Bronchial epithelial cell (primary cell): ENCODE data around the gene HNRNPM. TPM values are rescaled to one million over a fixed set of nuclear protein-coding genes. Genes with fewer than 3 reads are reported as not detected.

Experiments
- DNase-seq: peaks from one replicate; pipeline ENCODE4 v3.0.0-alpha.2; 2010; ENCODE audit warnings: low read depth
- FAIRE-seq: peaks from 2 replicates; lab custom pipeline; 2011; peaks lifted over from hg19 to GRCh38; lab: Jason Lieb, UNC
- H3K27me3 ChIP-seq: 2 replicates; pipeline ENCODE4 v1.5.1; 2011; ENCODE audit warnings: low read length; ENCODE audit not compliant: control insufficient read depth, insufficient read depth
- H3K36me3 ChIP-seq: 2 replicates; pipeline ENCODE4 v1.5.1; 2011; ENCODE audit warnings: low read length; ENCODE audit not compliant: control insufficient read depth, insufficient read depth
- H3K4me3 ChIP-seq: 2 replicates; pipeline ENCODE4 v1.5.1; 2011; ENCODE audit warnings: mild to moderate bottlenecking, low read depth, low read length, control low read depth
- CTCF ChIP-seq: IDR thresholded peaks from 2 replicates; pipeline ENCODE4 v1.5.1; 2011; ENCODE audit warnings: mild to moderate bottlenecking, moderate library complexity, low read length, control low read depth, inconsistent platforms; ENCODE audit not compliant: insufficient read depth, severe bottlenecking
- total RNA-seq: library from RNA; depleted of rRNA; stranded (reverse); fragments of >200 nt; gene quantifications from 2 replicates; pipeline ENCODE4 v1.2.1, GENCODE V29; 2014

HNRNPM gene
- total RNA-seq, 1 donor from 2014 or later = 53.4 TPM

GRCh38 chr19:8536282-8536681 lies 91.5 kb downstream of the HNRNPM start:
- no peaks in the 10 kb centered on the region for H3K36me3 ChIP-seq
- TF ChIP-seq CTCF = no peak
- H3K4me3 ChIP-seq = no peak overlapping the region
- FAIRE-seq (no peak), DNase-seq (no peak)
- no peaks in the 10 kb centered on the region for H3K27me3 ChIP-seq

GRCh38 chr19:8537099-8537498 lies 92.3 kb downstream of the HNRNPM start:
- no peak for TF ChIP-seq CTCF
- no peak overlapping the region for H3K4me3 ChIP-seq
- FAIRE-seq (no peak), DNase-seq (no peak)
- no peaks in the 10 kb centered on the region for H3K36me3 ChIP-seq
- no peaks in the 10 kb centered on the region for H3K27me3 ChIP-seq

Other genes with a start within 250 kb of the HNRNPM start
- gene CERS4, start 235.6 kb upstream of the HNRNPM start, total RNA-seq = 2.1 and 7.4 TPM in 2 replicates
- 4.0 and 14.0 TPM in 2 replicates for gene CD320, start 136.6 kb upstream of the HNRNPM start, total RNA-seq
- gene NDUFA7, start 123.6 kb upstream of the HNRNPM start, total RNA-seq = 14.7 and 42.6 TPM in 2 replicates
- 279 and 911 TPM in 2 replicates for gene RPS28, start 123.5 kb upstream of the HNRNPM start, total RNA-seq
- 0.64 and 2.4 TPM in 2 replicates for gene KANK3, start 101.7 kb upstream of the HNRNPM start, total RNA-seq
- 3.2 and 5.1 TPM in 2 replicates for gene ANGPTL4, start 80.8 kb upstream of the HNRNPM start, total RNA-seq
- gene RAB11B, start 54.6 kb upstream of the HNRNPM start, total RNA-seq = 21.1 and 50.4 TPM in 2 replicates
- 70.5 and 84.0 TPM in 2 replicates for gene MARCHF2, start 31.7 kb upstream of the HNRNPM start, total RNA-seq
- not detected in 2 replicates for gene PRAM1, start 57.7 kb downstream of the HNRNPM start, total RNA-seq
- 2.2 and 3.4 TPM in 2 replicates for gene ZNF414, start 69.2 kb downstream of the HNRNPM start, total RNA-seq
- gene MYO1F, start 132.5 kb downstream of the HNRNPM start, total RNA-seq = under 0.01 TPM in 1 of 2 replicates, not detected in the other
- not detected in 2 replicates for gene ADAMTS10, start 165.7 kb downstream of the HNRNPM start, total RNA-seq
- gene NFILZ, start 185.7 kb downstream of the HNRNPM start, total RNA-seq = not detected in 2 replicates